Memory B cell (primary cell): ENCODE data around the gene NDUFB10.

Experiments used
- ATAC-seq: fragments of 150-1000 bp; cut with Tn5 transposase; 2 replicates; pipeline ENCODE4 v1.10.0; 2021; ENCODE audit warnings: low read depth, mild to moderate bottlenecking, moderate library complexity
- DNase-seq, 2 donors: peaks; one replicate each; pipeline ENCODE4 v3.0.0; 2022; ENCODE audit warnings: low spot score in 2 of 2
- H3K27ac Mint-ChIP-seq: one replicate; pipeline ENCODE4 v1.8.0; 2022; ENCODE audit warnings: mild to moderate bottlenecking, moderate library complexity, mixed read lengths
- H3K27me3 Mint-ChIP-seq: one replicate; pipeline ENCODE4 v1.8.0; 2022; ENCODE audit warnings: mixed read lengths
- H3K36me3 Mint-ChIP-seq: one replicate; pipeline ENCODE4 v1.8.0; 2022; ENCODE audit warnings: mild to moderate bottlenecking, mixed read lengths
- H3K4me1 Mint-ChIP-seq: one replicate; pipeline ENCODE4 v1.8.0; 2022; ENCODE audit warnings: mixed read lengths
- H3K4me3 Mint-ChIP-seq: one replicate; pipeline ENCODE4 v1.8.0; 2022; ENCODE audit warnings: mild to moderate bottlenecking, moderate library complexity, mixed read lengths
- H3K9me3 Mint-ChIP-seq: one replicate; pipeline ENCODE4 v1.8.0; 2022; ENCODE audit warnings: mixed read lengths

Gene NDUFB10

DNA sequence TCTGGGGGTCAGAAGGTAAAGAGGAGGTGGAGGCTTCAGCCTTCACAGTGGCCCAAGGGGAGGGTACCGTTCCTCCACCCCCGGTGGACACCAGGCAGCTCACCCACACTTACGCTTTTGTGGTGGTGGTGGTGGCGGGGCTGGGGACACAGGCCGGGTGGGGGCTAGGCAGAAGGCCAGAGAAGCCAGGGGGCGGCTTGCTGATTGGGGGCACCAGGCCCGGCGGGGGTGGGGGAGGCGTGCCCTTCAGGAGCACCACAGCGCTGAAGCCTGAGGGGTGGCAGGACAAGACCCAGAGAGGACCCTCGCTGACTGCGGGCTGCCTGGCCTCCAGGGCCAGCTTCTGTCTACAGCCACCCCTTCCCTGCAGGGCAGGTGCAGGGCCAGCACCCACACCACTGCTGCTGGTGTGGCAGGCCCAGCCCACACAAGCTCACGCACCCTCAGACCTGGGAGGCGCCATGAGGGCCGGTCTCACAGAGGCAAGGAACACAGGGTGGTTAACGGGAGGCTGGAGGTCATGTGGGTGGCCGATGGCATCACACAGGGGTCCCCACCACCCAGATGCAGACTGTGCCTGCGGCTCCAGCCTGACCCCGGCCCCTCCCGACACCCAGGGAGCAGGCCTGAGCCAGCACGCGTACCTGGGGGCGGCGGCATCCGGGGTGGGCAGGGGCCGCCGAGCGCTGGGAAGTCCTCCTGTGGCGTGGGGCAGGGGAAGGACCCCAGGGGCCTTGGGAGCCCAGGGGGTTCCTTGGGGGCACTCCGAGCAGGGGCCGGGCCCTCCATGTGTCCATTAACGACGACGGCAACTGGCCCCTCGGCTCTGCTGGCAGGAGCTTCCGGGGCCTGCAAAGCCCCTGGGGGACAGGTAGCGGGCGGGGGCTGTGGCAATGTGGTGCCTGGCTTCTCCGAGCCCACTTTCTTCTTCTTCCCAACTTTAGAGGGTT lies 39.8 kb downstream of the NDUFB10 start:
- no peaks in the 10 kb centered on the region for H3K9me3 Mint-ChIP-seq
- no peak for DNase-seq
- peaks cover 10% of the 10 kb centered on the region for H3K36me3 Mint-ChIP-seq
- H3K4me3 Mint-ChIP-seq = no peak overlapping the region
- no peak for ATAC-seq
- no peak overlapping the region for H3K27ac Mint-ChIP-seq
- H3K4me1 Mint-ChIP-seq = peaks cover 2% of the 10 kb centered on the region
- H3K27me3 Mint-ChIP-seq = no peaks in the 10 kb centered on the region

DNA sequence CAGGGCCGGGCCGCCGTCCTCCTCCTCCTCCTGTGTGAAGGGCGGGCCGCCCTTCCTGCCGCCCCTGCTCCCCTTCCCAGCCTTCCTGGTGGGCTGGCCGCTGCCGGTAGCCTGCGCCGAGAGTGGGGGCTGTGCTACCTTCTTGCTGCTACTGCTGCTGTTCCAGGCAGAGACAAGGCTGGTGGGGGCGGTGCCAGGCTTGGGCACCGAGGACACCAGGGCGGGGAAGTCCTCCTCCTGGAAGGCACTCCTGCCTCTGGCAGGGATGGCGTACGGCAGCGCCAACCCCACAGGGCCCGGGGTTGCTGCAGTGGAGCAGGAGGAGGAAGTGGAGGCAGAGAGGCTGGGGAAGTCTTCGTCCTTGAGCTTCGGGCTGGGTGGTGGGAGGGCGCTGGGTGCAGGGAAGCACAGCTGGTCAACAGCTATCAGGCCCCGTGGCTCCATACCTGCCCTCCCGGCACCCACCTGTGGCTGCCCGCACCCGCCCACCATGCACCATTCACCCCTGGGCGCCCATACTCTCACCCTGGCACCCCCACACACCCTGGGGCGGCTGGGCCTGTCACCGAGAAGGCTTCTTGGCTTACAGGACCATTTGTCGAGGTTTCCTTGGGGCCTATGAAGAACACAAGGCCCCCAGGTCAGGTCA lies 40.7 kb downstream of the NDUFB10 start:
- ATAC-seq (no peak), DNase-seq (no peak)
- Mint-ChIP-seq H3K4me1 (peaks cover 4% of the 10 kb centered on the region), H3K4me3 (no peak overlapping the region), H3K27ac (no peak overlapping the region), H3K9me3 (no peaks in the 10 kb centered on the region), H3K36me3 (peaks cover 10% of the 10 kb centered on the region), H3K27me3 (no peaks in the 10 kb centered on the region)

GRCh38 chr16:2001035-2001434 lies 41.7 kb downstream of the NDUFB10 start:
- Mint-ChIP-seq H3K27me3 (no peaks in the 10 kb centered on the region), H3K4me3 (no peak overlapping the region), H3K36me3 (peaks cover 10% of the 10 kb centered on the region), H3K9me3 (no peaks in the 10 kb centered on the region), H3K4me1 (peaks cover 10% of the 10 kb centered on the region), H3K27ac (no peak overlapping the region)
- no peak for ATAC-seq
- DNase-seq = no peak

GRCh38 chr16:2001456-2002355 lies 42.4 kb downstream of the NDUFB10 start:
- DNase-seq (no peak), ATAC-seq (no peak)
- H3K4me1 Mint-ChIP-seq = peaks cover 16% of the 10 kb centered on the region
- H3K4me3 Mint-ChIP-seq = no peak overlapping the region
- H3K9me3 Mint-ChIP-seq = no peaks in the 10 kb centered on the region
- no peaks in the 10 kb centered on the region for H3K27me3 Mint-ChIP-seq
- H3K27ac Mint-ChIP-seq = no peak overlapping the region
- H3K36me3 Mint-ChIP-seq = peaks cover 10% of the 10 kb centered on the region

- Mint-ChIP-seq H3K9me3 (no peaks in the 10 kb centered on the region), H3K27ac (no peak overlapping the region), H3K4me3 (no peak overlapping the region), H3K27me3 (no peaks in the 10 kb centered on the region), H3K36me3 (peaks cover 10% of the 10 kb centered on the region), H3K4me1 (peaks cover 20% of the 10 kb centered on the region)
- DNase-seq (no peak), ATAC-seq (no peak)
These were observed 43.3 kb downstream of the NDUFB10 start for GRCh38 chr16:2002406-2003230.

GRCh38 chr16:2003231-2003826 lies 44.0 kb downstream of the NDUFB10 start:
- no peaks in the 10 kb centered on the region for H3K9me3 Mint-ChIP-seq
- peaks cover 27% of the 10 kb centered on the region for H3K4me1 Mint-ChIP-seq
- ATAC-seq (no peak), DNase-seq (no peak)
- no peaks in the 10 kb centered on the region for H3K27me3 Mint-ChIP-seq
- peaks cover 9% of the 10 kb centered on the region for H3K36me3 Mint-ChIP-seq
- H3K4me3 Mint-ChIP-seq = no peak overlapping the region
- no peak overlapping the region for H3K27ac Mint-ChIP-seq

- DNase-seq = peak; percentile 87 to 92
- Mint-ChIP-seq H3K4me1 (peaks cover 33% of the 10 kb centered on the region), H3K27me3 (no peaks in the 10 kb centered on the region), H3K27ac (no peak overlapping the region), H3K4me3 (no peak overlapping the region), H3K36me3 (peaks cover 7% of the 10 kb centered on the region), H3K9me3 (no peaks in the 10 kb centered on the region)
- peak; percentile 99 for ATAC-seq
These were observed 44.7 kb downstream of the NDUFB10 start for GRCh38 chr16:2003827-2004641.

- H3K4me3 Mint-ChIP-seq = no peak overlapping the region
- DNase-seq (no peak), ATAC-seq (no peak)
- H3K9me3 Mint-ChIP-seq = no peaks in the 10 kb centered on the region
- no peak overlapping the region for H3K27ac Mint-ChIP-seq
- peaks cover 7% of the 10 kb centered on the region for H3K36me3 Mint-ChIP-seq
- H3K27me3 Mint-ChIP-seq = no peaks in the 10 kb centered on the region
- peaks cover 33% of the 10 kb centered on the region for H3K4me1 Mint-ChIP-seq
These were observed 45.6 kb downstream of the NDUFB10 start for GRCh38 chr16:2004795-2005517.

- H3K4me1 Mint-ChIP-seq = peaks cover 36% of the 10 kb centered on the region
- DNase-seq = no peak
- no peak overlapping the region for H3K27ac Mint-ChIP-seq
These were observed 46.3 kb downstream of the NDUFB10 start for GRCh38 chr16:2005646-2006045.

DNA sequence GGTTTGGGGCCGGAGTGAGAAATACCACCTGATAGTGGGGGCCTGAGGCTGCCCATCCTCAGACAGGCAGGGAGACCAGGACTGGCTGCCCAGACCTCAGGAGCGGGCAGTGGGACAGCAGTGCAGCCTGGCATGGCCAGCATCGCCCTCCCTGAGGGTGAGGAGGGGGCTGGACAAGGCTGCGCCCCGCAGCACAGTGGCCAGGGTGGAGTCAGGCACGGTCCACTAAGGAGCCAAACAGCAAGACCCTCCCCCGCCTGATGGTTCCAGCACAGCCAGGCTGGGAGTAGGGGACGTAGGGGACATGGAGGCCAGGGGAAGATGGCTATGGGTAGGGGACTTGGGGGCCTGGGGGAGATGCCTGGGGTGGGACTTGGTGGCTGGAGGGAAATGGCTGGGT lies 47.0 kb downstream of the NDUFB10 start:
- no peaks in the 10 kb centered on the region for H3K9me3 Mint-ChIP-seq
- no peaks in the 10 kb centered on the region for H3K27me3 Mint-ChIP-seq
- peaks cover 36% of the 10 kb centered on the region for H3K4me1 Mint-ChIP-seq
- H3K36me3 Mint-ChIP-seq = peaks cover 2% of the 10 kb centered on the region
- no peak for DNase-seq
- no peak for ATAC-seq
- H3K4me3 Mint-ChIP-seq = no peak overlapping the region
- peak overlapping the region; percentile 1 for H3K27ac Mint-ChIP-seq

More at GRCh38 chr16:2005646-2006045, 46.3 kb downstream of the NDUFB10 start:
- Mint-ChIP-seq H3K36me3 (peaks cover 6% of the 10 kb centered on the region), H3K27me3 (no peaks in the 10 kb centered on the region), H3K4me3 (no peak overlapping the region), H3K9me3 (no peaks in the 10 kb centered on the region)
- no peak for ATAC-seq

DNA sequence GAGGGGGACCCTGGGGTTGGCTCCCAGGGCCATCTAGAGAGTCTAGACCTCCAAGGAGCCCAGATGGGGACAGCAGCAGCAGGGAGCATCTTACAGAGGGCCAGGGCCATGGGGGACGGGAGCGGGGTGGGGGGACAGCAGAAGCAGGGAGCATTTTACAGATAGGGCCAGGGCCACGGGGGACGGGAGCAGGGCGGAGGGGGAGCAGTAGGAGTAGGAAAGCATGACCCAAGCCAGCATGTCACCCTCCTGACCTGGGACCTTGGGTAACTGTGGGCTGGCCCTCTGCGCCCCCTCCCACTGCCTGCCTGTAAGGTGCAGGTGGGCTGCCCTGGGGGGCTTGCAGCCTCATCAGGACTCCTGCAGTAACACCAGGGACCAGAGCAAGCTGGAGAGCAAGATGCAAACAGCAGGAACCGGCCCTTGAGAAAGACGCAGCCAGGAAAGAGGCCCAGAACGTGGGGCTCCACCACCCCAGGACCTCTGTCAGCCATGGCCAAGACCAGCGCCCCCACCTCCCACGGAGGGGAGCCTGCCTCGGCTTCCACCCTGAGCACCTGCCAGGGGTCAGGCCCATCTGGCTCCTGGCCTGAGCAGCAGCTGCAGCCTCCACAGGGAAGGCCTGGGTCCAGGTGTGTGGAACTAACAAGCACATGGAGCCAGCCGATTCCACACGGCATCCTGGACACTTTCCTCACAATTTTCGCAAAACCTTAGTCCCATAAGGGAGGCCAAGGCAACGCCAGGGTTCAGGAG lies 47.9 kb downstream of the NDUFB10 start:
- H3K27me3 Mint-ChIP-seq = no peaks in the 10 kb centered on the region
- no peak for DNase-seq
- H3K27ac Mint-ChIP-seq = peak overlapping the region; percentile 1
- ATAC-seq = no peak
- H3K4me3 Mint-ChIP-seq = peak overlapping the region; percentile 71
- H3K4me1 Mint-ChIP-seq = peaks cover 36% of the 10 kb centered on the region
- H3K9me3 Mint-ChIP-seq = no peaks in the 10 kb centered on the region
- no peaks in the 10 kb centered on the region for H3K36me3 Mint-ChIP-seq
